Activated CD4-positive, alpha-beta T cell treated with anti-CD3 and anti-CD28 coated beads for 24 hours (primary cell): ENCODE measurements around the gene FRMD4B.
A peak's percentile ranks its signal among the peaks of the same experiment; 100 is the strongest.
"Not testable (repeated sequence)": the region's sequence is repeated elsewhere in the genome, so short reads cannot be mapped to it uniquely, and the experiment has no call there.

Experiments
- DNase-seq, 2 donors: peaks; one replicate each; pipeline ENCODE4 v3.0.0-alpha.2; 2020; ENCODE audit warnings: low read depth in 2 of 2

Gene FRMD4B

GRCh38 chr3:69244039-69244438, 141.8 kb downstream of the FRMD4B start:
- no peak for DNase-seq

GRCh38 chr3:69241769-69242168, 144.1 kb downstream of the FRMD4B start:
- DNase-seq, result no peak

GRCh38 chr3:69240651-69241568, 145.0 kb downstream of the FRMD4B start:
- no peak for DNase-seq

- DNase-seq, result no peak
Measured at GRCh38 chr3:69239063-69239462, 146.8 kb downstream of the FRMD4B start.

GRCh38 chr3:69236812-69237707, 148.8 kb downstream of the FRMD4B start:
- DNase-seq, result no peak

- no peak for DNase-seq
Measured at GRCh38 chr3:69235882-69236281, 150.0 kb downstream of the FRMD4B start.

GRCh38 chr3:69235227-69235626, 150.7 kb downstream of the FRMD4B start:
- not testable (repeated sequence) for DNase-seq

- DNase-seq, result no peak
Measured at GRCh38 chr3:69232482-69232881, 153.4 kb downstream of the FRMD4B start.

GRCh38 chr3:69231929-69232440, 153.9 kb downstream of the FRMD4B start:
- DNase-seq, result no peak

GRCh38 chr3:69226071-69226470, 159.8 kb downstream of the FRMD4B start:
- DNase-seq, result no peak

- DNase-seq, result no peak
Measured at GRCh38 chr3:69219101-69219708, 166.7 kb downstream of the FRMD4B start.

- no peak for DNase-seq
Measured at GRCh38 chr3:69218079-69218478, 167.8 kb downstream of the FRMD4B start.

- DNase-seq, result no peak
Measured at GRCh38 chr3:69216981-69217380, 168.9 kb downstream of the FRMD4B start.

GRCh38 chr3:69214241-69214640, 171.6 kb downstream of the FRMD4B start:
- no peak for DNase-seq

GRCh38 chr3:69212411-69213160, 173.3 kb downstream of the FRMD4B start:
- DNase-seq, result no peak

GRCh38 chr3:69210068-69210730, 175.7 kb downstream of the FRMD4B start:
- DNase-seq, result no peak

GRCh38 chr3:69209413-69209812, 176.5 kb downstream of the FRMD4B start:
- DNase-seq, result no peak

GRCh38 chr3:69207031-69207430, 178.9 kb downstream of the FRMD4B start:
- DNase-seq, result no peak

- DNase-seq, result no peak
Measured at GRCh38 chr3:69205385-69205784, 180.5 kb downstream of the FRMD4B start.

GRCh38 chr3:69204315-69204957, 181.5 kb downstream of the FRMD4B start:
- peak; percentile 38 to 49 for DNase-seq
